GM12872 (cell line): ENCODE measurements around the gene PRM1.

Experiments
- CTCF ChIP-seq: IDR thresholded peaks from 3 replicates; pipeline ENCODE4 v1.5.1; 2011; ENCODE audit warnings: low read depth, mild to moderate bottlenecking, low read length, moderate library complexity; ENCODE audit not compliant: insufficient read depth

The PRM1 gene

GRCh38 chr16:11272484-11272883, 8.6 kb downstream of the PRM1 start:
- no peak for TF ChIP-seq CTCF

GRCh38 chr16:11271610-11272009, 9.5 kb downstream of the PRM1 start:
- no peak for TF ChIP-seq CTCF

- no peak for TF ChIP-seq CTCF
Measured at GRCh38 chr16:11270602-11271162, 10.4 kb downstream of the PRM1 start.

- TF ChIP-seq CTCF = no peak
Measured at GRCh38 chr16:11268921-11269375, 12.2 kb downstream of the PRM1 start, which contains the start of gene TNP2. TSS of gene TNP2 (minus strand) at chr16:11269325. CDS start at chr16:11269262, 63 bp downstream.

GRCh38 chr16:11265124-11265523, 16.0 kb downstream of the PRM1 start:
- no peak for TF ChIP-seq CTCF

GRCh38 chr16:11264155-11264832, 16.8 kb downstream of the PRM1 start:
- TF ChIP-seq CTCF = no peak

GRCh38 chr16:11263737-11264136, 17.4 kb downstream of the PRM1 start:
- no peak for TF ChIP-seq CTCF
